ENCODE data around the gene TMEM50B. TPM values are rescaled to one million over a fixed set of nuclear protein-coding genes. Genes with fewer than 3 reads are reported as not detected.
"Not testable (repeated sequence)": the region's sequence is repeated elsewhere in the genome, so short reads cannot be mapped to it uniquely, and the experiment has no call there.

Gene TMEM50B
- total RNA-seq (2014; rRNA removed; shearing (Covaris generic)), result 8.5 and 13.0 TPM in 2 replicates

- H3K27me3 ChIP-seq (ENCODE audit: control insufficient read depth, insufficient read depth, low read length), result peaks cover 12% of the 10 kb centered on the region; the same call in 1 of the 2 replicates
- H3K36me3 ChIP-seq (replicated peaks; ENCODE audit: control insufficient read depth, insufficient read depth, low read length), result no peaks in the 10 kb centered on the region
- peak within 1 kb of the TSS; percentile 88 for H3K4me3 ChIP-seq (ENCODE audit: insufficient read depth, low read depth, low read length)
- DNase-seq, result peak; percentile 99
Measured at GRCh38 chr21:33479679-33480480, at the start of gene TMEM50B. TMEM50B (minus strand) TSS chr21:33479974; CDS start chr21:33468885, 11,089 bp downstream.

GRCh38 chr21:33522953-33523349 is 43.2 kb upstream of the TMEM50B start:
- peaks cover 26% of the 10 kb centered on the region for H3K36me3 ChIP-seq (replicated peaks; ENCODE audit: control insufficient read depth, insufficient read depth, low read length)
- H3K27me3 ChIP-seq (ENCODE audit: control insufficient read depth, insufficient read depth, low read length), result no peaks in the 10 kb centered on the region
- no peak for DNase-seq
- H3K4me3 ChIP-seq (ENCODE audit: insufficient read depth, low read depth, low read length), result no peak overlapping the region

- Histone ChIP-seq H3K4me3 (ENCODE audit: insufficient read depth, low read depth, low read length) (no peak overlapping the region), H3K36me3 (replicated peaks; ENCODE audit: control insufficient read depth, insufficient read depth, low read length) (peaks cover 25% of the 10 kb centered on the region), H3K27me3 (ENCODE audit: control insufficient read depth, insufficient read depth, low read length) (no peaks in the 10 kb centered on the region)
- DNase-seq, result no peak
Measured at GRCh38 chr21:33522297-33522952, 42.7 kb upstream of the TMEM50B start.

GRCh38 chr21:33518899-33519298 is 39.1 kb upstream of the TMEM50B start:
- Histone ChIP-seq H3K27me3 (ENCODE audit: control insufficient read depth, insufficient read depth, low read length) (no peaks in the 10 kb centered on the region), H3K36me3 (replicated peaks; ENCODE audit: control insufficient read depth, insufficient read depth, low read length) (peaks cover 30% of the 10 kb centered on the region), H3K4me3 (ENCODE audit: insufficient read depth, low read depth, low read length) (no peak overlapping the region)
- DNase-seq, result no peak

DNA sequence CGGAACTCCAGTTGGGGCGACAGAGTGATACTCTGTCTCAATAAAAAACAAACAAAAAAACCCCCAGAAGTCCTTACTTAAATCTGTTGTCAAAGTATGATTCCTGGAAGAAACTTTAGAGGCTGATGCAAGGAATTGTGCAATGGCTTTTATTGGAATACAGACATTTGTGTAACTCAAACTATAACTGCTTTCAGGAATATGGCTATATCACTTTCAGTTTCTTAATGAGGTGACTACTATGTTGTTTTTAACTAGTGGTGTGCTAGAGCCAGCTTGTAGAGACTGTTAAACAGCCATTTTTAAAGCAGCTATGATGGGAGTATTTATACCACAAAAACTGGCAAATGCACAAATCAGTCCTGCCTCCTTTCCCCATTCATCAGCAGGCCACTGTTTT is 34.5 kb upstream of the TMEM50B start:
- H3K36me3 ChIP-seq (replicated peaks; ENCODE audit: control insufficient read depth, insufficient read depth, low read length), result peaks cover 46% of the 10 kb centered on the region
- DNase-seq, result no peak
- no peaks in the 10 kb centered on the region for H3K27me3 ChIP-seq (ENCODE audit: control insufficient read depth, insufficient read depth, low read length)
- H3K4me3 ChIP-seq (ENCODE audit: insufficient read depth, low read depth, low read length), result no peak overlapping the region

GRCh38 chr21:33512481-33512880 is 32.7 kb upstream of the TMEM50B start:
- no peaks in the 10 kb centered on the region for H3K27me3 ChIP-seq (ENCODE audit: control insufficient read depth, insufficient read depth, low read length)
- H3K4me3 ChIP-seq (ENCODE audit: insufficient read depth, low read depth, low read length), result no peak overlapping the region
- peaks cover 36% of the 10 kb centered on the region for H3K36me3 ChIP-seq (replicated peaks; ENCODE audit: control insufficient read depth, insufficient read depth, low read length)
- DNase-seq, result no peak

DNA sequence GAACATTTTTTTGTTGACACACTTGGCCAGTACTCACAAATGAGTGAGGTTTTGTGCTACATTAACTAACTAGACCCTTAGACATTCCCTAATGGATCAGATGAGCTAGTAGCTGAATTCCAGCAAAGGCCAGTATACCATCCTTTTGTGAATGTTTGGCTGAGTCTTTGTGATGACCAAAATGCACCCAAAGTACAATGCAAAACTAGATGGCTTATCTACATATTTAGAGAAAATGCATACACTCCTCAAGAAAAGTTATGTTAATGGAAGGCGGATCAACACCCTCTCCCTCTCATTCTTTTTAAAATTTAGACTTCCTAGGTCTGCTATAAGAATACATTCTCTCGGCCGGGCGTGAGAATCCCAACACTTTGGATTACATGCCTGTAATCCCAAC is 31.9 kb upstream of the TMEM50B start:
- DNase-seq, result no peak
- Histone ChIP-seq H3K36me3 (replicated peaks; ENCODE audit: control insufficient read depth, insufficient read depth, low read length) (peaks cover 30% of the 10 kb centered on the region), H3K27me3 (ENCODE audit: control insufficient read depth, insufficient read depth, low read length) (no peaks in the 10 kb centered on the region), H3K4me3 (ENCODE audit: insufficient read depth, low read depth, low read length) (no peak overlapping the region)

- no peak for DNase-seq
- peaks cover 28% of the 10 kb centered on the region for H3K36me3 ChIP-seq (replicated peaks; ENCODE audit: control insufficient read depth, insufficient read depth, low read length)
- no peaks in the 10 kb centered on the region for H3K27me3 ChIP-seq (ENCODE audit: control insufficient read depth, insufficient read depth, low read length)
- H3K4me3 ChIP-seq (ENCODE audit: insufficient read depth, low read depth, low read length), result no peak overlapping the region
Measured at GRCh38 chr21:33510826-33511225, 31.1 kb upstream of the TMEM50B start.

GRCh38 chr21:33507003-33507402 is 27.2 kb upstream of the TMEM50B start:
- H3K36me3 ChIP-seq (replicated peaks; ENCODE audit: control insufficient read depth, insufficient read depth, low read length), result peaks cover 28% of the 10 kb centered on the region

DNA sequence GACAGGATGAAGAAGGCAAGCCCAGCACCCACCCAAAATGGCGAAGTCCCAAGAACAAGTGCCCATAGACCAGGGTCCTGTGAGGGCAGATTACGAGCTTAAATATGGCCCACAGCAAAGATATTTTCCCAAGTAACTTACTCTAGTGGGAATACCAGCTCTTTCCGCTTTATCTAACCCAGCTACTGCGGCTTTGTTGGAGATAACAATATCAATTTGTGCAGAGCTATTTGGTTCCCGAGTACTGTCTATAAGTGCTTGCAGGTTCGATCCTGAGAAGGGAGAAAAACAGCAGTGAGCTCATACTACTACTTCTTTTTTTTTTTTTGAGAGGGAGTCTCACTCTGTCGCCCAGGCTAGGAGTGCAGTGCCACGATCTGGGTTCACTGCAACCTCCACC is 26.1 kb upstream of the TMEM50B start:
- no peak for DNase-seq
- H3K4me3 ChIP-seq (ENCODE audit: insufficient read depth, low read depth, low read length), result no peak overlapping the region
- peaks cover 20% of the 10 kb centered on the region for H3K36me3 ChIP-seq (replicated peaks; ENCODE audit: control insufficient read depth, insufficient read depth, low read length)
- no peaks in the 10 kb centered on the region for H3K27me3 ChIP-seq (ENCODE audit: control insufficient read depth, insufficient read depth, low read length)

More at GRCh38 chr21:33507003-33507402, 27.2 kb upstream of the TMEM50B start:
- not testable (repeated sequence) for H3K27me3 ChIP-seq (ENCODE audit: control insufficient read depth, insufficient read depth, low read length); DNase-seq; H3K4me3 ChIP-seq (ENCODE audit: insufficient read depth, low read depth, low read length)

- peak; percentile 48 for DNase-seq
Measured at GRCh38 chr21:33496345-33496744, 16.6 kb upstream of the TMEM50B start.

DNA sequence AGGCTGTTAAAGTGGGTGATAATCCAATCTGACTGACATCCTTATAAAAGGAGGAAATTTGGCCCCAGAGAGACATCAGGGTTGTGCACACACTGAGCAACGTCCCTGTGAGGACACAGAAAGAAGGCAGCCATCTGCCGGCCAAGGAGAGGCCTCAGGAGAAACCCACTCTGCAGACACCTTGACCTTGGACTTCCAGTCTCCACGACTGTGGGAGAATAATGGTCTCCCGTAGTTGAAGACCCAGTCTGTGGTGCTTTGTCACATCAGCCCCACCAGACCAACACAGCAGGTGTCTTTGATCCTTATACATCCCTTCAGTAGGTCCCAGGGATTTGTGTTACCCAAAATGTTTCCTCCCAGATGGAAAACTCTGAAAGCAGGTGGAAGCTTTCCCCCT is 16.0 kb upstream of the TMEM50B start:
- Histone ChIP-seq H3K4me3 (ENCODE audit: insufficient read depth, low read depth, low read length) (no peak overlapping the region), H3K27me3 (ENCODE audit: control insufficient read depth, insufficient read depth, low read length) (no peaks in the 10 kb centered on the region; the same call in 1 of the 2 replicates), H3K36me3 (replicated peaks; ENCODE audit: control insufficient read depth, insufficient read depth, low read length) (no peaks in the 10 kb centered on the region)
- no peak for DNase-seq

More at GRCh38 chr21:33496345-33496744, 16.6 kb upstream of the TMEM50B start:
- Histone ChIP-seq H3K4me3 (ENCODE audit: insufficient read depth, low read depth, low read length) (no peak overlapping the region), H3K27me3 (ENCODE audit: control insufficient read depth, insufficient read depth, low read length) (no peaks in the 10 kb centered on the region; the same call in 1 of the 2 replicates), H3K36me3 (replicated peaks; ENCODE audit: control insufficient read depth, insufficient read depth, low read length) (no peaks in the 10 kb centered on the region)

GRCh38 chr21:33493756-33494155 is 14.0 kb upstream of the TMEM50B start:
- no peak overlapping the region for H3K4me3 ChIP-seq (ENCODE audit: insufficient read depth, low read depth, low read length)

GRCh38 chr21:33492571-33492970 is 12.8 kb upstream of the TMEM50B start:
- Histone ChIP-seq H3K36me3 (replicated peaks; ENCODE audit: control insufficient read depth, insufficient read depth, low read length) (no peaks in the 10 kb centered on the region), H3K27me3 (ENCODE audit: control insufficient read depth, insufficient read depth, low read length) (no peaks in the 10 kb centered on the region; the same call in 1 of the 2 replicates), H3K4me3 (ENCODE audit: insufficient read depth, low read depth, low read length) (no peak overlapping the region)
- no peak for DNase-seq

More at GRCh38 chr21:33493756-33494155, 14.0 kb upstream of the TMEM50B start:
- no peak for DNase-seq
- no peaks in the 10 kb centered on the region for H3K36me3 ChIP-seq (replicated peaks; ENCODE audit: control insufficient read depth, insufficient read depth, low read length)
- H3K27me3 ChIP-seq (ENCODE audit: control insufficient read depth, insufficient read depth, low read length), result no peaks in the 10 kb centered on the region; the same call in 1 of the 2 replicates
